Measurements from ENCODE around the gene IL23A.
A peak's percentile ranks its signal among the peaks of the same experiment; 100 is the strongest.

The IL23A gene

GRCh38 chr12:56359851-56360767 lies 21.4 kb downstream of the IL23A start, which contains the start of gene STAT2:
TSS of gene STAT2 (minus strand) at chr12:56360107. CDS start at chr12:56356571, 3,536 bp downstream.
- peak; percentile 92 to 99 (median 95) for DNase-seq (ENCODE audit: low read depth in 4 of 4, low spot score in 1 of 4)

- DNase-seq (ENCODE audit: low read depth in 4 of 4, low spot score in 1 of 4): no peak
These were observed 22.9 kb downstream of the IL23A start for GRCh38 chr12:56361487-56362129.

DNA sequence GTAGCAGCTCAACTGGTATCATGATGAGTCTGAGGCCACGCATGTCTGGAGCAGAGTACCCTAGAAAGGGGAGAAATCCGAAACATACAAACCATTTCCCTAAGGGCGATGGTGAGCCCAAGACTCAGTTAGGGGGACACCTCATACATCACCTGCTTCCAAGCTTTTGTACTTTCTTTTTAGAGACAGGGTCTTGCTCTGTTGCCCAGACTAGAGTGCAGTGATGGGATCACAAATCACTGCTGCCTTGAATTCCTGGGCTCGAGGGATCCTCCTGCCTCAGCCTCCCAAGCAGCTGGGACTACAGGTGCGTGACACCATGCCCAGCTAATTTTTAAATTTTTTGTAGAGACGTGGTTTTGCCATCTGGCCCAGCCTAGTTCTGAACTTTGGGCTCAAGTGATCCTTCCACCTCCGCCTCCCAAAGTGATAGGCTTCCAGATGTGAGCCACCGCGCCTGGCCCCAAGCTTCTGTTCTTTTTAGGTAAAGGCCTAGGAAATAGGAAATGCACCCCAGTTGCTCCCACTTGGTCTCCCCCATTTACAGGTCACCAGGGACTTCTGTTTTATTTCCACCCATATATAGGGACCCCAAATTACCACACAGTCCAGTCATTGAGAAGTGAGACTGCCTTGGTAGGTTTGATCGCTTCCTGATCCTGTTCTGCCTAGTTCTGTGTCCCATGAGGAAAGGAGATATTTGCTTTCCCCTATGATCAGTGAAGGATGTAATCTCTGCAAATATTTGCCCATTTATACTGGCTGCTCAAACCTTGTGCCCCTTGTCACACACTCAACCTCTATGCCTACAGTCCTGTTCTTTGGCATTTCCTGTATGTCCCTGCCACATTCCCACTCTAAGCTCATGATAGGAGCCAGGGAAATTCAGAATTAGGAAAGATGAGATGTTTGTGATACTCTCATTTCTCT lies 23.7 kb downstream of the IL23A start, which contains the start of gene APOF:
Gene APOF (minus strand): TSS at position 728 of the 930 bp plus-strand sequence. CDS start 112 bp downstream, at position 616.
- DNase-seq (ENCODE audit: low read depth in 4 of 4, low spot score in 1 of 4): no peak

DNA sequence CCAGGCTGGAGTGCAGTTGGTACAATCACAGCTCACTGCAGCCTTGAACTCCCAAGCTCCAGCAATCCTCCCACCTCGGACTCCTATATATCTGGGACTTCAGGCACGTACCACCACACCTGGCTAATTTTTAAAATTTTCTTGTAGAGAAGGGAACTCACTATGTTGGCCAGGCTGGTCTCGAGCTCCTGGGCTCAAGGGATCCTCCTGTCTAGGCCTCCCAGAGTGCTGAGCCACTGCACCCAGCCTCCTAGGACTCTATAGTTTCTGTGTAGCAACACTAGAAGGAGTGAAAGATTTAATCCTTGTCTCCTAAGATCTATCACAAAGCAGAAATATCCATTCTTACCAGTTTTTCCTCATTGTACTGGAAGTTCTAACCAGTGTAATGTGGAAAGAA lies 28.3 kb downstream of the IL23A start:
- no peak for DNase-seq (ENCODE audit: low read depth in 4 of 4, low spot score in 1 of 4)

GRCh38 chr12:56373515-56373914 lies 34.8 kb downstream of the IL23A start:
- DNase-seq (ENCODE audit: low read depth in 4 of 4, low spot score in 1 of 4): no peak

- DNase-seq (ENCODE audit: low read depth in 4 of 4, low spot score in 1 of 4): no peak
These were observed 36.3 kb downstream of the IL23A start for GRCh38 chr12:56374726-56375597.

DNA sequence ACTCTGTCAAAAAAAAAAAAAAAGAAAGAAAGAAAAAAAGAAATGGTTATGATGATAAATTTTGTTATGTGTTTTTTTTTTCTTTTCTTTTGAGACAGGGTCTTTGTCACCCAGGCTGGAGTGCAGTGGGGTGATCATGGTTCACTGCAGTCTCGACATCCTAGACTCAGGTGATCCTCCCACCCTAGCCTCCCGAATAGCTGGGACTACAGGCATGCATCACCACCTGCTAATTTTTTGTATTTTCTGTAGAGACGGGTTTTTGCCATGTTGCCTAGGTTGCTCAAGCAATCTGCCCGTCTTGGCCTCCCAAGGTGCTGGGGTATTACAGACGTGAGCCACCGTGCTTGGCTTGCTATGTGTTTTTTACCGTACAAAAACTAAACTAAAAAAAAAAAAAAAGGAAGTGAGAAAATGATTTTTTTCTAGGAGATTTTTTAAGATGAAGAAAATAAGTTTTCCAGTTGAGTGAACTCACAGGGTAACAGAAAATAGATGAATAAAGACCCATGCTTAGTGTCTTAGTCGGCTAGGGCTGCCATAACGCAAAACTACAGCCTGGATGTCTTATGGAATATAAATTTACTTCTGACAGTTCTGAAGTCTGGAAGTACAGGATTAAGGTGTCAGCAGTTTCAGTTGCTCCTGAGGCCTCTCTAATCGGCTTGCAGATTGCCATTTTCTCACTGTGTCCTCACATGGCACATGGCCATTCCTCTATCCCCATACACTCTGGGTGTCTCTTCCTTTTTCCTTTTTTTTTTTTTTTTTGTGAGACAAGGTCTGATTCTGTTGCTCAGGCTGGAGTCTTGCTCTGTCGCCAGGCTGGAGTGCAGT lies 37.1 kb downstream of the IL23A start:
- no peak for DNase-seq (ENCODE audit: low read depth in 4 of 4, low spot score in 1 of 4)

- no peak for DNase-seq (ENCODE audit: low read depth in 4 of 4, low spot score in 1 of 4)
These were observed 38.8 kb downstream of the IL23A start for GRCh38 chr12:56377310-56377988.

- no peak for DNase-seq (ENCODE audit: low read depth in 4 of 4, low spot score in 1 of 4)
These were observed 39.3 kb downstream of the IL23A start for GRCh38 chr12:56377989-56378316.

GRCh38 chr12:56382611-56383010 lies 43.9 kb downstream of the IL23A start:
- no peak for DNase-seq (ENCODE audit: low read depth in 4 of 4, low spot score in 1 of 4)

- DNase-seq (ENCODE audit: low read depth in 4 of 4, low spot score in 1 of 4): no peak
These were observed 47.2 kb downstream of the IL23A start for GRCh38 chr12:56385873-56386272.

- DNase-seq (ENCODE audit: low read depth in 4 of 4, low spot score in 1 of 4): no peak
These were observed 48.6 kb downstream of the IL23A start for GRCh38 chr12:56387152-56387736.

DNA sequence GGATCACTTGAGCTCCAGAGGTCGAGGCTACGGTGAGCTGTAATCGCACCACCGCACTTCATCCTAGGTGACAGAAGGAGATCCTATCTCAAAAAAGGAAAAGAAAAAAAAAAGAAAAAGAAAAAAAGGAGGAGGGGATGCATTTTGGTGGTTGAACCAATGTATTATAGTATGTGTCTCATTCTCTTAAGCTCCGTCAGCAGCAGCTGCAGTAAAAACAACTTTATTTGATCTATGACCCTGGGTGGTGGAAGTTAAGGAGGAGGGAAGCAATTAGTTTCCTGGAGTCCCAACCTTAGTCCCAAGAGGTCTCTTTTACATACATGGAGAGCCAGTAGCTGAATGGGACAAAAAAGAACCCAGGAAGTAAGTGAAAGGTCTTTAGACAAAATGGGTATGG lies 50.7 kb downstream of the IL23A start:
- DNase-seq (ENCODE audit: low read depth in 4 of 4, low spot score in 1 of 4): no peak
